Osteocyte (in vitro differentiated cells): ENCODE results near the gene XRCC4. TPM values are rescaled to one million over a fixed set of nuclear protein-coding genes. Genes with fewer than 3 reads are reported as not detected.
A peak's percentile ranks its signal among the peaks of the same experiment; 100 is the strongest.

Experiments used
- DNase-seq: peaks from one replicate; pipeline ENCODE4 v3.0.0; 2021; ENCODE audit warnings: mixed read lengths; ENCODE audit not compliant: unreplicated experiment; ENCODE audit errors: extremely low spot score
- H3K27ac Mint-ChIP-seq: one replicate; pipeline ENCODE4 v1.8.0; 2021; ENCODE audit warnings: mild to moderate bottlenecking, mixed read lengths; ENCODE audit not compliant: unreplicated experiment
- H3K27me3 Mint-ChIP-seq: one replicate; pipeline ENCODE4 v1.8.0; 2021; ENCODE audit warnings: mixed read lengths; ENCODE audit not compliant: unreplicated experiment
- H3K36me3 Mint-ChIP-seq: one replicate; pipeline ENCODE4 v1.8.0; 2021; ENCODE audit warnings: mixed read lengths; ENCODE audit not compliant: unreplicated experiment
- H3K4me1 Mint-ChIP-seq: one replicate; pipeline ENCODE4 v1.8.0; 2021; ENCODE audit warnings: mixed read lengths; ENCODE audit not compliant: unreplicated experiment
- H3K4me3 Mint-ChIP-seq: one replicate; pipeline ENCODE4 v1.8.0; 2021; ENCODE audit warnings: mild to moderate bottlenecking, moderate library complexity, mixed read lengths; ENCODE audit not compliant: unreplicated experiment
- H3K9me3 Mint-ChIP-seq: one replicate; pipeline ENCODE4 v1.8.0; 2021; ENCODE audit warnings: mixed read lengths; ENCODE audit not compliant: unreplicated experiment
- total RNA-seq: library from RNA; stranded (reverse); gene quantifications from 2 replicates; pipeline ENCODE4 v1.2.1, GENCODE V29; 2021
- TF ChIP-seq, protein P1 (sequence below): fragments of 200-600 bp; sonication (generic); IDR thresholded peaks from 2 replicates; pipeline ENCODE4 v1.5.0; 2021; ENCODE audit warnings: antibody characterized with exemption, mild to moderate bottlenecking, moderate library complexity

XRCC4 gene
- total RNA-seq, 1 donor from 2014 or later: 4.2 TPM

DNA sequence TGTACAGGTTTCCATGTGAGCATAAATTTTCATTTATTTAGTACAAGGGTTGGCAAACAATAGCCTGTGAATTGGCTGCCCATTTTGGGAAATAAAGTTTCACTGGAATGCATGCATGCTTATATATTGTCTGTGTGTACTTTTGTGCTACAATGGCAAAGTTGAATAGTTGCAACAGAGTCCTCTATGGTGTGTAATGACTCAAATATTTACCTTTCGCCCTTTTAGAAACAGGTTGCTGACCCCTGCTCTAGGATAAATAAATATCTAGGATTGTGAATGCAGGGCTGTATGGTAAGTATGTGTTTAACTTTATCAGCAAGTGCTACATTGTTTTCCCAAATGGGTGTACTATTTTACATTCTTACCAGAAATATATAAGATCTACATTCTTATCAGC lies 47.2 kb downstream of the XRCC4 start:
- H3K36me3 Mint-ChIP-seq: no peaks in the 10 kb centered on the region
- TF ChIP-seq, protein P1, sequence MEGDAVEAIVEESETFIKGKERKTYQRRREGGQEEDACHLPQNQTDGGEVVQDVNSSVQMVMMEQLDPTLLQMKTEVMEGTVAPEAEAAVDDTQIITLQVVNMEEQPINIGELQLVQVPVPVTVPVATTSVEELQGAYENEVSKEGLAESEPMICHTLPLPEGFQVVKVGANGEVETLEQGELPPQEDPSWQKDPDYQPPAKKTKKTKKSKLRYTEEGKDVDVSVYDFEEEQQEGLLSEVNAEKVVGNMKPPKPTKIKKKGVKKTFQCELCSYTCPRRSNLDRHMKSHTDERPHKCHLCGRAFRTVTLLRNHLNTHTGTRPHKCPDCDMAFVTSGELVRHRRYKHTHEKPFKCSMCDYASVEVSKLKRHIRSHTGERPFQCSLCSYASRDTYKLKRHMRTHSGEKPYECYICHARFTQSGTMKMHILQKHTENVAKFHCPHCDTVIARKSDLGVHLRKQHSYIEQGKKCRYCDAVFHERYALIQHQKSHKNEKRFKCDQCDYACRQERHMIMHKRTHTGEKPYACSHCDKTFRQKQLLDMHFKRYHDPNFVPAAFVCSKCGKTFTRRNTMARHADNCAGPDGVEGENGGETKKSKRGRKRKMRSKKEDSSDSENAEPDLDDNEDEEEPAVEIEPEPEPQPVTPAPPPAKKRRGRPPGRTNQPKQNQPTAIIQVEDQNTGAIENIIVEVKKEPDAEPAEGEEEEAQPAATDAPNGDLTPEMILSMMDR: no peak
- no peak overlapping the region for H3K4me3 Mint-ChIP-seq
- DNase-seq: no peak
- no peak overlapping the region for H3K27ac Mint-ChIP-seq
- no peaks in the 10 kb centered on the region for H3K4me1 Mint-ChIP-seq
- H3K9me3 Mint-ChIP-seq: peaks cover 13% of the 10 kb centered on the region
- no peaks in the 10 kb centered on the region for H3K27me3 Mint-ChIP-seq

DNA sequence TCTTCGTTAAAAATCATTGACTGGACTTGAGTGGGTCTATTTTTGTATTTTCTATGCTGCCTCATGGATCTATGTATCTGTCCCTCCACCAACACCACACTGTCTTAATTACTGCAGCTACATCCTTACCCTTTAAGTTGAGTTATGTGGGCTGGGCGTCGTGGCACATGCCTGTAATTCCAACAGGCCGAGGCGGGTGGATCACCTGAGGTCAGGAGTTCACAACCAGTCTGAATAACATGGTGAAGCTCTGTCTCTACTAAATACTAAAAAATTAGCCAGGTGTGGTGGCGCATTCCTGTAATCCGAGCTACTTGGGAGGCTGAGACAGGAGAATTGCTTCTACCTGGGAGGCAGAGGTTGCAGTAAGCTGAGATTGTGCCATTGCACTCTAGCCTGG lies 48.2 kb downstream of the XRCC4 start:
- Mint-ChIP-seq H3K4me3 (no peak overlapping the region), H3K9me3 (peaks cover 13% of the 10 kb centered on the region), H3K27me3 (no peaks in the 10 kb centered on the region), H3K27ac (no peak overlapping the region), H3K36me3 (no peaks in the 10 kb centered on the region), H3K4me1 (no peaks in the 10 kb centered on the region)
- TF ChIP-seq, protein P1: no peak
- no peak for DNase-seq

DNA sequence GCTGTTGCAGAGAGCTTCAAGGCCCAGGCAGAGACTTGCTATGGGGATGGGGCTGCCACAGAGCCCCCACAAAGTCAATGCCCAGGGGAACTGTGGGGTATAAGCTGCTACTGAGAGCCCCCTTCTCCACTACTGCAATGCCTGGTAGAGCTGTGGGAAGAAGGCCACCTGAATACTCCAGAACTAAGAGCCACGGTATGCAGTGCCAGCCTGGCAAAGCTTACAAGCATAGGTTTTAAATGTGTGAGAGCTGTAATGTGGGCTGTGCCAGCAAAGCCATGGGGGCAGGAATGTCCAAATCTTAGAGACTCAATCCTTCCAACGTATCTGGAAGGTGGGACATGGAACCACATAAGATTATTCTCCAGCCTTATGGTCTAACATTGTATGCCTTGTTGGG lies 49.2 kb downstream of the XRCC4 start:
- H3K9me3 Mint-ChIP-seq: peaks cover 15% of the 10 kb centered on the region
- no peaks in the 10 kb centered on the region for H3K36me3 Mint-ChIP-seq

DNA sequence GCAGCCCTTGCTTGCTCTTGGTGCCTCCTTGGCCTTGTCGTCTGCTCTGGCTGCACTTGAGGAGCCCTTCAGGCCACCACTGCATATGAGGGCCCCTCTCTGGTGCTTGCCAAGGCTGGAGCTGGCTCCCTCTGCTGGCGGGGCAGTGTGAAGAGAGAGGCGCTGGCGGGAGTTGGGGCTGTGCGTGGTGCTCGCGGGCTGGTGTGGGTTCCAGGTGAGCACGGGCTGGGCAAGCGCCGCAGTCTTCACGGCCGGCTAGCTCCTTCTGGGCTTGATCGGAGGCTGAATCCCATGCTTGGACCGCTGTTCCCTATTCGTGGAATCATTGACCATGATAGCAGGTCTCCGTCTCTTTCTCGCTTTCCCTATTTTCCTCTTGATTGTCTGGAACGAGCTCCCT lies 56.5 kb downstream of the XRCC4 start:
- TF ChIP-seq, protein P1: no peak
- DNase-seq: peak; percentile 81
- peaks cover 9% of the 10 kb centered on the region for H3K9me3 Mint-ChIP-seq
- peaks cover 14% of the 10 kb centered on the region for H3K36me3 Mint-ChIP-seq
- H3K27me3 Mint-ChIP-seq: no peaks in the 10 kb centered on the region
- no peak overlapping the region for H3K27ac Mint-ChIP-seq
- peaks cover 6% of the 10 kb centered on the region for H3K4me1 Mint-ChIP-seq
- no peak overlapping the region for H3K4me3 Mint-ChIP-seq

More for the DNA sequence above, 49.2 kb downstream of the XRCC4 start:
- Mint-ChIP-seq H3K4me3 (no peak overlapping the region), H3K4me1 (no peaks in the 10 kb centered on the region), H3K27me3 (no peaks in the 10 kb centered on the region), H3K27ac (no peak overlapping the region)
- TF ChIP-seq, protein P1: no peak
- DNase-seq: no peak

- DNase-seq: no peak
- no peak overlapping the region for H3K4me3 Mint-ChIP-seq
- H3K36me3 Mint-ChIP-seq: no peaks in the 10 kb centered on the region
- no peak overlapping the region for H3K27ac Mint-ChIP-seq
- TF ChIP-seq, protein P1: no peak
- H3K9me3 Mint-ChIP-seq: peaks cover 4% of the 10 kb centered on the region
- H3K27me3 Mint-ChIP-seq: no peaks in the 10 kb centered on the region
- H3K4me1 Mint-ChIP-seq: peaks cover 19% of the 10 kb centered on the region
Measured at GRCh38 chr5:83142526-83142925, 65.2 kb downstream of the XRCC4 start.
